Measurements from ENCODE around the gene POLN.

Gene POLN

DNA sequence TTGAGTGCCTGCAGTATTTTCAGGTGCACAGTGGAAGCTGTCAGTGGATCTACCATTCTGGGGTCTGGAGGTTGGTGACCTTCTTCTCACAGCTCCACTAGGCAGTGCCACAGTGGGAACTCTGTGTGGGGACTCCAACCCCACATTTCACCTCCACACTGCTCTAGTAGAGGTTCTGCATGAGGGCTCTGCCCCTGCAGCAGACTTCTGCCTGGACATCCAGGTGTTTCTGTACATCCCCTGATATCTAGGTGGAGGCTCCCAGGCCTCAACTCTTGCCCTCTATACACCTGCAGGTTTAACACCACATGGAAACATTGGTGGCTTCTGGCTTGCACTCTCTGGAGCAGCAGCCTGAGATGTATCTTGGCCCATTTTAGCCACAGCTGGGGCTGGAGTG lies 216.1 kb downstream of the POLN start:
- DNase-seq, result no peak

DNA sequence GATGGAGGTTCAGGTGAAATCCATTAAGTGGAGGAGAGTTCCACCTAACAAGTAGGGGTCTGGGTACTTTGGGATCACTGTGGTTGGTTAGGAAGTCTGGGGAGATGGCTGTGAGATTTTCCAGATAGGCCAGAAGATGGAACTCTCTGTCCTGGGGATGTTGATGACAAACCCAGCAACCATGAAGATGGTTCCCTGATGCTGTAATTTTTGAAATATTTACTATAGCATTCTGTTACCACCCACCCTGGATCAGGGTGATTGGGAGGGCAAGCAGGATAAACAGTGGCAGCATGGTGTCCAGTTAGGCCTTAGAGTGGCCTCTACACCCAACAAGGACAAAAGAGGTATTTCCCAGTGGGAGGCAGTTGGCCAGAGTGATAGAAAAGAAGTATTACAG lies 217.2 kb downstream of the POLN start:
- no peak for DNase-seq

Data from activated naive CD4-positive, alpha-beta T cell treated with anti-CD3 and anti-CD28 coated beads, Interleukin-2, amount 50 U/mL, for 16 hours (primary cell).